Eye (tissue), 1 donor: ENCODE measurements around the gene NR3C2.
A peak's percentile ranks its signal among the peaks of the same experiment; 100 is the strongest.
"Not testable (repeated sequence)": the region's sequence is repeated elsewhere in the genome, so short reads cannot be mapped to it uniquely, and the experiment has no call there.

Experiments used
- DNase-seq: peaks from one replicate; pipeline ENCODE4 v3.0.0-alpha.2; 2015

NR3C2 gene

GRCh38 chr4:148154769-148155168, 287.4 kb downstream of the NR3C2 start:
- no peak for DNase-seq

- no peak for DNase-seq
Observed at GRCh38 chr4:148152868-148153625, 289.2 kb downstream of the NR3C2 start.

- DNase-seq = no peak
Observed at GRCh38 chr4:148151806-148152205, 290.4 kb downstream of the NR3C2 start.

- DNase-seq = no peak
Observed at GRCh38 chr4:148145475-148145874, 296.7 kb downstream of the NR3C2 start.

GRCh38 chr4:148143174-148143573, 299.0 kb downstream of the NR3C2 start:
- DNase-seq = no peak

GRCh38 chr4:148141501-148141900, 300.7 kb downstream of the NR3C2 start:
- peak; percentile 76 for DNase-seq

GRCh38 chr4:148126825-148127224, 315.4 kb downstream of the NR3C2 start:
- no peak for DNase-seq

GRCh38 chr4:148124512-148124911, 317.7 kb downstream of the NR3C2 start:
- no peak for DNase-seq

- DNase-seq = not testable (repeated sequence)
Observed at GRCh38 chr4:148123161-148123560, 319.1 kb downstream of the NR3C2 start.

GRCh38 chr4:148120216-148120615, 322.0 kb downstream of the NR3C2 start:
- no peak for DNase-seq

- DNase-seq = no peak
Observed at GRCh38 chr4:148118633-148119032, 323.6 kb downstream of the NR3C2 start.

GRCh38 chr4:148118179-148118578, 324.0 kb downstream of the NR3C2 start:
- DNase-seq = no peak

GRCh38 chr4:148116969-148117368, 325.2 kb downstream of the NR3C2 start:
- no peak for DNase-seq

- peak; percentile 88 for DNase-seq
Observed at GRCh38 chr4:148116264-148116663, 325.9 kb downstream of the NR3C2 start.

GRCh38 chr4:148114436-148114835, 327.8 kb downstream of the NR3C2 start:
- no peak for DNase-seq

- DNase-seq = no peak
Observed at GRCh38 chr4:148112231-148112982, 329.8 kb downstream of the NR3C2 start.

- DNase-seq = no peak
Observed at GRCh38 chr4:148110169-148110568, 332.0 kb downstream of the NR3C2 start.

GRCh38 chr4:148109216-148109615, 333.0 kb downstream of the NR3C2 start:
- no peak for DNase-seq

- no peak for DNase-seq
Observed at GRCh38 chr4:148108766-148109165, 333.4 kb downstream of the NR3C2 start.

GRCh38 chr4:148103597-148104355, 338.4 kb downstream of the NR3C2 start:
- DNase-seq = no peak

- DNase-seq = no peak
Observed at GRCh38 chr4:148101790-148102189, 340.4 kb downstream of the NR3C2 start.

GRCh38 chr4:148101235-148101634, 341.0 kb downstream of the NR3C2 start:
- no peak for DNase-seq

- DNase-seq = no peak
Observed at GRCh38 chr4:148097801-148098200, 344.4 kb downstream of the NR3C2 start.
